ENCODE data around the gene YLPM1. TPM values are rescaled to one million over a fixed set of nuclear protein-coding genes. Genes with fewer than 3 reads are reported as not detected.
A peak's percentile ranks its signal among the peaks of the same experiment; 100 is the strongest.

YLPM1 gene
- total RNA-seq, 1 donor from 2014 or later = 49.5 TPM

DNA sequence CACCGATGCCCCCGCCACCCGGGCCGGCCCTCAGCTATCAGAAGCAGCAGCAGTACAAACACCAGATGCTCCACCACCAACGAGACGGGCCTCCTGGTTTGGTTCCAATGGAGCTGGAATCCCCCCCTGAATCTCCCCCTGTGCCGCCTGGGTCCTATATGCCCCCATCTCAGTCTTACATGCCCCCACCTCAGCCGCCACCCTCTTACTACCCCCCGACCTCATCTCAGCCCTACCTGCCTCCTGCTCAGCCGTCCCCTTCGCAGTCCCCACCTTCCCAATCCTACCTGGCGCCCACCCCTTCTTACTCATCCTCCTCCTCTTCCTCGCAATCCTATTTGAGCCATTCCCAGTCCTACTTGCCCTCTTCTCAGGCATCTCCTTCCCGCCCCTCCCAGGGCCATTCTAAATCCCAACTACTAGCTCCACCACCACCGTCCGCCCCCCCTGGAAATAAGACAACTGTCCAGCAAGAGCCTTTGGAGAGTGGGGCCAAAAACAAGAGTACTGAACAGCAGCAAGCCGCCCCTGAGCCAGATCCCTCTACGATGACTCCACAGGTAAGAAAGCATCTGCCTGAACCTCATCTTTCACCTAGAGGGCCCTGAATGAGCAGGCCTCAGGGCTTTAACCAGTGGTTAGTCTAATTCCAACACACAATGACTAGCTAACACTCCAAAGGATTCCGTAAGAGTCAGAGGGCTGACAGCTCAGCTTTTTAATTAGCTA, 851 bp downstream of the YLPM1 start:
- peak; percentile 18 for DNase-seq (ENCODE audit: low read depth)
- H3K36me3 Mint-ChIP-seq (ENCODE audit: low read depth, unreplicated experiment) = peaks cover 3% of the 10 kb centered on the region

DNA sequence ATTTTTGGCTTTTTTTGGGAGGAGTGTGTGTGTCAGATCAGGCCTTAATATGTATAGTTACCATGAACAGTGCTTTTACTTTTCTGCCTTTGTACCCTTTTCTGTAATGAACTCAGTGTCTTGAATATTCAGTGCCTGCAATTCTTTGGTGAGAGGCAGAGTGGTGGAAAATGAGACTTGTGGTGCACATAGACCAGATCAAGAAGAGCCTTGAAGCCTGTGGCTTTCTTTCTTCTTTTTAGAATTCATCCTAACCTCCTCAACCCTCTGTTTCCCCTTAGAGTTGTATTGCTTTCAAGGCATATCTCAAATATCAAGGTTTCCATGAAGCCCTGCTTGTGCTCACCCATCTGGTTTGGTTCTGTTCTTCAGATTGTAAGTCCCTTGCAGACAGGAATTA, 2.6 kb downstream of the YLPM1 start:
- Histone ChIP-seq H3K79me2 (ENCODE audit: insufficient read depth, low read length) (peaks cover 76% of the 10 kb centered on the region), H3K27me3 (ENCODE audit: insufficient read depth, low read length) (no peaks in the 10 kb centered on the region), H4K20me1 (ENCODE audit: insufficient read depth, low read length) (peaks cover 61% of the 10 kb centered on the region), H3K4me1 (ENCODE audit: insufficient read depth, low read length) (peaks cover 14% of the 10 kb centered on the region), H3K4me2 (ENCODE audit: low read length) (peak overlapping the region; percentile 98), H3K9ac (ENCODE audit: low read length) (peak overlapping the region; percentile 93), H3K4me3 (ENCODE audit: insufficient read depth, low read depth, low read length) (peak overlapping the region; percentile 64), H3K27ac (ENCODE audit: low read depth, low read length) (no peak overlapping the region), H3K9me3 (ENCODE audit: insufficient read depth, low read depth, low read length) (no peaks in the 10 kb centered on the region), H2AFZ (ENCODE audit: low read depth, low read length) (no peak overlapping the region), H3K36me3 (ENCODE audit: insufficient read depth, low read length) (no peaks in the 10 kb centered on the region)
- Mint-ChIP-seq H3K4me3 (ENCODE audit: unreplicated experiment) (peak overlapping the region; percentile 98), H3K27me3 (ENCODE audit: low read depth, unreplicated experiment) (no peaks in the 10 kb centered on the region), H3K36me3 (ENCODE audit: low read depth, unreplicated experiment) (peaks cover 3% of the 10 kb centered on the region), H3K9me3 (ENCODE audit: unreplicated experiment) (no peaks in the 10 kb centered on the region), H3K4me1 (ENCODE audit: low read depth, unreplicated experiment) (peaks cover 20% of the 10 kb centered on the region), H3K27ac (ENCODE audit: unreplicated experiment) (no peak overlapping the region)
- TF ChIP-seq EZH2 (IDR thresholded peaks at IDR 0.05; ENCODE audit: insufficient read depth, low read length) = no peak
- DNase-seq (ENCODE audit: low read depth) = no peak
- no peak for FAIRE-seq

More for the DNA sequence above, 851 bp downstream of the YLPM1 start:
- Histone ChIP-seq H3K4me1 (ENCODE audit: insufficient read depth, low read length) (peaks cover 14% of the 10 kb centered on the region), H3K79me2 (ENCODE audit: insufficient read depth, low read length) (peaks cover 62% of the 10 kb centered on the region), H3K9ac (ENCODE audit: low read length) (peak overlapping the region; percentile 93), H2AFZ (ENCODE audit: low read depth, low read length) (peak overlapping the region; percentile 79), H3K36me3 (ENCODE audit: insufficient read depth, low read length) (no peaks in the 10 kb centered on the region), H3K4me2 (ENCODE audit: low read length) (peak overlapping the region; percentile 98), H3K4me3 (ENCODE audit: insufficient read depth, low read depth, low read length) (peak overlapping the region; percentile 64), H4K20me1 (ENCODE audit: insufficient read depth, low read length) (peaks cover 49% of the 10 kb centered on the region), H3K27ac (ENCODE audit: low read depth, low read length) (peak overlapping the region; percentile 82), H3K9me3 (ENCODE audit: insufficient read depth, low read depth, low read length) (no peaks in the 10 kb centered on the region), H3K27me3 (ENCODE audit: insufficient read depth, low read length) (no peaks in the 10 kb centered on the region)
- H3K4me3 Mint-ChIP-seq (ENCODE audit: unreplicated experiment) = peak overlapping the region; percentile 98
- H3K4me1 Mint-ChIP-seq (ENCODE audit: low read depth, unreplicated experiment) = peaks cover 20% of the 10 kb centered on the region
- H3K9me3 Mint-ChIP-seq (ENCODE audit: unreplicated experiment) = no peaks in the 10 kb centered on the region
- H3K27me3 Mint-ChIP-seq (ENCODE audit: low read depth, unreplicated experiment) = no peaks in the 10 kb centered on the region
- no peak for FAIRE-seq
- H3K27ac Mint-ChIP-seq (ENCODE audit: unreplicated experiment) = peak overlapping the region; percentile 89
- TF ChIP-seq, protein P1, sequence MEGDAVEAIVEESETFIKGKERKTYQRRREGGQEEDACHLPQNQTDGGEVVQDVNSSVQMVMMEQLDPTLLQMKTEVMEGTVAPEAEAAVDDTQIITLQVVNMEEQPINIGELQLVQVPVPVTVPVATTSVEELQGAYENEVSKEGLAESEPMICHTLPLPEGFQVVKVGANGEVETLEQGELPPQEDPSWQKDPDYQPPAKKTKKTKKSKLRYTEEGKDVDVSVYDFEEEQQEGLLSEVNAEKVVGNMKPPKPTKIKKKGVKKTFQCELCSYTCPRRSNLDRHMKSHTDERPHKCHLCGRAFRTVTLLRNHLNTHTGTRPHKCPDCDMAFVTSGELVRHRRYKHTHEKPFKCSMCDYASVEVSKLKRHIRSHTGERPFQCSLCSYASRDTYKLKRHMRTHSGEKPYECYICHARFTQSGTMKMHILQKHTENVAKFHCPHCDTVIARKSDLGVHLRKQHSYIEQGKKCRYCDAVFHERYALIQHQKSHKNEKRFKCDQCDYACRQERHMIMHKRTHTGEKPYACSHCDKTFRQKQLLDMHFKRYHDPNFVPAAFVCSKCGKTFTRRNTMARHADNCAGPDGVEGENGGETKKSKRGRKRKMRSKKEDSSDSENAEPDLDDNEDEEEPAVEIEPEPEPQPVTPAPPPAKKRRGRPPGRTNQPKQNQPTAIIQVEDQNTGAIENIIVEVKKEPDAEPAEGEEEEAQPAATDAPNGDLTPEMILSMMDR (IDR thresholded peaks at IDR 0.05; ENCODE audit: insufficient read depth, low read depth, low read length) = no peak
- TF ChIP-seq EZH2 (IDR thresholded peaks at IDR 0.05; ENCODE audit: insufficient read depth, low read length) = no peak

DNA sequence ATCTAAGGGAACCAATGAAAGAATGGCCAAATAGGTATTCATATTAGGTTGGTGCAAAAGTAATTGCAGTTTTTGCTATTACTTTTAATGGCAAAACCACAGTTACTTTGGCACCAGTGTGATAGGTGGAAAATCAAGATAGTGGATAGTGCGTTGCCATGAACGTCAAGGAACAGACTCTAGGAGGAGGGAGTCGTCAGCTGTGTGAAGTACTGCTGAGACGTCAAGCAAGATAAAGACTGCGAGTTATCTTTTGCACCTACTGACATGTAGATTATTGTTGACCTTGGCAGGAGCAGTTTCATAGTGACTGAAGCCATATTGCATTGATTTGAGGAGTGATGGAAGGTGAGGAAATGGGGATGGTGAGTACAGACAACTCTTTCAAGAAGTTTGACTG, 8.3 kb downstream of the YLPM1 start:
- DNase-seq (ENCODE audit: low read depth) (no peak), FAIRE-seq (no peak)
- Histone ChIP-seq H3K4me2 (ENCODE audit: low read length) (no peak overlapping the region), H2AFZ (ENCODE audit: low read depth, low read length) (no peak overlapping the region), H3K27me3 (ENCODE audit: insufficient read depth, low read length) (no peaks in the 10 kb centered on the region), H3K36me3 (ENCODE audit: insufficient read depth, low read length) (no peaks in the 10 kb centered on the region), H3K9ac (ENCODE audit: low read length) (no peak overlapping the region), H3K79me2 (ENCODE audit: insufficient read depth, low read length) (peaks cover 90% of the 10 kb centered on the region), H3K4me3 (ENCODE audit: insufficient read depth, low read depth, low read length) (no peak overlapping the region), H4K20me1 (ENCODE audit: insufficient read depth, low read length) (peaks cover 74% of the 10 kb centered on the region), H3K9me3 (ENCODE audit: insufficient read depth, low read depth, low read length) (no peaks in the 10 kb centered on the region), H3K4me1 (ENCODE audit: insufficient read depth, low read length) (no peaks in the 10 kb centered on the region), H3K27ac (ENCODE audit: low read depth, low read length) (no peak overlapping the region)
- no peaks in the 10 kb centered on the region for H3K36me3 Mint-ChIP-seq (ENCODE audit: low read depth, unreplicated experiment)
- no peak overlapping the region for H3K27ac Mint-ChIP-seq (ENCODE audit: unreplicated experiment)
- peaks cover 10% of the 10 kb centered on the region for H3K4me1 Mint-ChIP-seq (ENCODE audit: low read depth, unreplicated experiment)
- TF ChIP-seq EZH2 (IDR thresholded peaks at IDR 0.05; ENCODE audit: insufficient read depth, low read length) = no peak
- TF ChIP-seq, protein P1 (IDR thresholded peaks at IDR 0.05; ENCODE audit: insufficient read depth, low read depth, low read length) = no peak
- no peak overlapping the region for H3K4me3 Mint-ChIP-seq (ENCODE audit: unreplicated experiment)
- no peaks in the 10 kb centered on the region for H3K9me3 Mint-ChIP-seq (ENCODE audit: unreplicated experiment)
- no peaks in the 10 kb centered on the region for H3K27me3 Mint-ChIP-seq (ENCODE audit: low read depth, unreplicated experiment)
